GM19240 (cell line): Measurements from ENCODE around the gene PLIN4.
A peak's percentile ranks its signal among the peaks of the same experiment; 100 is the strongest.

Experiments
- DNase-seq: peaks from one replicate; pipeline ENCODE4 v3.0.0; 2011; ENCODE audit warnings: low spot score; ENCODE audit not compliant: insufficient read length

The PLIN4 gene

GRCh38 chr19:4456843-4457653, 61.2 kb downstream of the PLIN4 start:
- peak; percentile 45 for DNase-seq

- no peak for DNase-seq
Measured at GRCh38 chr19:4456476-4456842, 61.8 kb downstream of the PLIN4 start.

DNA sequence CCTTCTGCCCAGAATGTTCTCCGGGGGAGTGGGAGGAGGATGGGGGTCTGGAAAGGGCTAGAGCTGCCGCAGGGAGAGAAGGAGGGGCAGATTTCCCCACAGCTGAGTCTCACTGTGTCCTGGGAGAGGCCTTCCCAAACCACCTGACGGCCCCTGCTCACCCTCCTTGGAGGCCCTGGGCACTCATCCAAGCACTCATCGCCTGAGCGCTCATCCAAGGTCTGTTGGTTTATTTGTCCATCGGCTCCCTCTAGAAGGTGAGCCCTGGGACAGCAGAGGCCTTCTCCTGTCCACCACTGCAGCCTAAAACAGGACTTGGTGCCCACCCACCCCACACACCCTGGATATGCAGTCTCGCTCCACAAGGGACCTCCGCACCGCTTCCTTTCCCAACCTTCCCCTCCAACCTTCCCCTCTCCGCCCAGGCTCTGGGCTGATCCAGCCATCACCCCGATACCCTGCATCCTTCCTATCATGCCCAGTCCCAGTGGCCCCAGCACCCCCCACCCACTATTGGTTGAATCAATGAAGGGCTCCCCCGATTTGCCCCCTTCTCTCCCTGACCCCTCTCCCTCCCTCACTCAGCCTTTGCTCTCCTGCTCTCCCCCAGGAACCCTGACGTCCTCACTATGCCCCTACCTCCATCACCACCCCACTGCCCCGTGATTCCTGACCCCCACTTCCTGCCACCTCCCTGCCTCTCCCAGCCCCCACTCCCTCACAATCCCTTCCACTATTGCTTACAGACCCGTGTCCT, 62.4 kb downstream of the PLIN4 start:
- DNase-seq, result no peak

DNA sequence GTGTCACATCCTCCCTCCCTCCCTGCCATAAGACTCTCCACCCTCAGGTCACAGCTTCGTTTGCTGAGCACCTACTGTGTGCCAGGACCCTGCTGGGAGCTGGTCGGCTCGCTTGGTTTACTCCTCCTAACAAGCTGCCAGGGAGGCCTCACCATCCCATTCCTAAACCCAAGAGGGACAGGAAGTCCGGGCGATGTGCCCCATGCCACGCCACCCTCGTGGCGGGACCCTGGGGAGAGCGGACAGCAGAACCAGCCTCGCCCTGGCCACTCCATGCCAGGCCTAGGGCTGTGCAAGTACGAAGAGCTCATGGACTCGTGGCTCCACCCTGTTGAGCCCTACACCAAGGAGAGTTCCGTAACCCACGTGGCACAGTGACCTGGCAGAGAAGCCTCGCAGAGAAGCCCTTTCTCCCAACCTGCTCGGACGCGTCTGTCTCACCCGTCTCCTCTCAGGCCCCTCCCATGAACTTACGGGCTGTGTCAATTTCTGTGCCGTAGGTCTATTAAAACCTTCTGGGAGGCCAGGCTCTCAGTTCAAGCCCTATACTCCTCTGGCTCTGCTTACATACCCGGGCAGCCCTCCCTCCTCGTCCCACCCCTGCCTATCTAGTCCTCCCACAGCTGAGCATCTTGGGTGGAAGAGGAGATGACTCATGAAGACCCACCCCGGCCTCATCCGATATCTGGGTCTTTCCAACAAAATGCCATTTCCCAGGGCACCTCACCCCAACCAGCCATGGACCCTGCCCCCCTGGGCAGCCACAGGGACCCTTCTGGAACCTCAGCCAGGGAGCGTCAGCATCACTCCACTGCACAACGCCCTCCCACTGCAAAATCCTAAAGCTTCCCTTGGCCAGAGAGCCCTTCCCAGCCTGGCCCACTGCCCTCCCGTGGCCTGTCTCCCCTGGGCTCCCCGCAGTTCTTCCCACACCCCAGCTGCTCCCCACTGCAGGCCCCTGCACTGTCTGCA, 63.3 kb downstream of the PLIN4 start:
- DNase-seq, result no peak

DNA sequence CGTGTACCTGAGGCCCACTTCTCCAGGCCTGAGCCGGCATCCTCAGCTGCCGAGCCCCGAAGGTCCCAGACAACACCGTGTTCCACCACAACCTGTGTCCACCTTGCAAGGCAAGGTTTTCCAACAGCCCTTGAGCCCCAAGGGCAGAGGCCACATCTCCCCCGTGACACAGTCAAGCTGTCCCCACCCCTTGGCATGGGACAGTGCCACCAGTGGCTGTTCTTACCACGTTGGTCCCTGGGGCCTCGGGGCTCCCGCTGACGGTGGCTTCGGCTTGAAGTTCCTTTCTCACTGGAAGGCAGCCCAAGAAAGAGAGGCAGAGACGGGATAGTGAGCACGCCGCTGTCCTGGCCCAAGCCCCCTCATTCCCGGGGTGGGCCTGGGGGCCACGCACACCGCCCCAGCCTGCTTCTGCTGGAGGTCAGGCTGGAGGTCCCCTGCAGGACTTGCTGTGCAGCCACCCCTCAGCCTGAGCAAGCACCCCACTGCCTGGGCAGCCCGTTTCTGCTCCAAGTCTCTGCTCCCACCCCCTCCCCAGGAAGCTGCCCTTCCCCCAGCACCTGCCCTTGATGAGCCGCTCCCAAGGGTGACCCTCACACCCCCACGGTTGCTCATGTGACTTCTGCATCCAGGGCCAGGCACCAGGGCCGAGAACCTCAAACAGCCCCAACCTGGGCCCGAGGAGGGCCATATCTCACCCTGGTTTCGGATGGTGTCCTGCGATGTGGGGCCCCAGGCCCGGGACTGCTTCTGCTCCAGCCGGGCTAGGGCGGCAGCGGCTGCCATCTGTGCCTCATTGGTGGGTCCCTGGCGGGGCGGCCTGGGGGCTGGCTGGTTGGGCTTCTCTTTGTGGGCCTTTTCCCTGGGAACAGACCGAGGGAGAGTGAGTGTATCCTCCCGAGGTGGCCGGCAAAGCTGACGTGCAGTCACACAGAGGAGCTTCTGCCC, 64.8 kb downstream of the PLIN4 start:
- no peak for DNase-seq

GRCh38 chr19:4452230-4452990, 65.9 kb downstream of the PLIN4 start:
- no peak for DNase-seq
